GM13976 (cell line): ENCODE results near the gene EVL.

Experiments
- DNase-seq: peaks from one replicate; pipeline ENCODE4 v3.0.0; 2012; ENCODE audit warnings: low spot score
- CTCF ChIP-seq: IDR thresholded peaks from 2 replicates; pipeline ENCODE4 v1.5.1; 2012; ENCODE audit warnings: borderline replicate concordance, mild to moderate bottlenecking; ENCODE audit not compliant: insufficient read depth; ENCODE audit errors: extremely low read depth, missing control alignments, control extremely low read depth
- in situ Hi-C: fragments of 300-500 bp; cut with MboI; formaldehyde crosslinking; loops from one replicate; pipeline ENCODE4 v1.12.0; 2022; ENCODE audit warnings: low sequenced_read_pairs, mixed read lengths, inconsistent platforms; ENCODE audit not compliant: unreplicated experiment

The EVL gene

DNA sequence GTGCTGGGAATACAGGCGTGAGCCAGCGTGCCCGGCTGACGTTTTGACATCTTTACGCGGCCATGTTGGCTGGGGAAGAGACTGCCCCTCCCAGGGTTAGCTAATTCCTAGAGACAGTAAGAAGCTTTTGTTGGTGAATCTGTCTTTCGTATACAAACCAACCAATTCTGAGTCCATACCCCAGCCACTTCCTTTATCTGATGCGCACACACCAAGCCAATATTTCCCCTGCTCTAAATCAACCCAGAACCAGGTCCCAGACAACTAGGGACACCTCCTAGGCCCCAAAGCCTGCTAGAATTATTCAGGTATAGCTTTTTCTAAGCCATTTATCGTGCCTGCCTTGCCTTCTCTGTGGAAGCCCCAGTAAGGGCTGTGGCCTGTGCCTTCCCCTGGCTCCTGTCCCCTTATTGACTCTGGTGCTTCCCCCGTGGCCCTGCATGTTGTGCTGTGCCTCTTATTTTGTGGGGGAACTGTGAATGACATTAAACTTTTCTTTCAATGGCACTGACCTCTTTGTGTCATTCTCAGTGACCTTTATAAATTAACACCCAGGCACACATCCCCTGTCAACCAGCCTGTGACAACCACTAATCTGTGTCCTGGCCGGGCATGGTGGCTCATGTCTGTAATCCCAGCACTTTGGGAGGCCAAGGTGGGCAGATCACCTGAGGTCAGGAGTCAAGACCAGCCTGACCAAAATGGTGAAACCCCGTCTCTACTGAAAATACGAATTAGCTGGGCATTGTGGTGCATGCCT lies 10.7 kb upstream of the EVL start:
- DNase-seq = no peak
- in situ Hi-C loops = no loop called here
- no peak for TF ChIP-seq CTCF

DNA sequence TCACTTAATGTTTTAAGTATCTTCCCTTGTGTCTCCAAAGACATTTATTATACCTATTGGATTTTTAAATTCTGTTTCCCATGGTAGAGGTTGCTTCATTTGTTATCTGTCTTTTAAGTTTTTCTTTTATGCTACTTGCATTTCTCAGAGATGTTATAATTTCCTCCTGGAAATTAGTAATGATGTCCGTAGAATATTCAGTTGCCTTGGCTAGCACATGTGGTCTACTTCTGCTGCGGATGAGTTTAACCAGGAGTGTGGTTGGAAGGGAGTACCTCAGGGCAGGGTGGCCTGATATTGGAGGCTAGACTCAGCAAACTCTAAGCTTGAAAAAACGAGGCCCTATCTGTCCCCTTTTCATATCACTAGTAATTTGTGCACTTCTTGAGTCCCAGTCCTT lies 8.8 kb upstream of the EVL start:
- no peak for DNase-seq
- in situ Hi-C loops = no loop called here
- no peak for TF ChIP-seq CTCF

DNA sequence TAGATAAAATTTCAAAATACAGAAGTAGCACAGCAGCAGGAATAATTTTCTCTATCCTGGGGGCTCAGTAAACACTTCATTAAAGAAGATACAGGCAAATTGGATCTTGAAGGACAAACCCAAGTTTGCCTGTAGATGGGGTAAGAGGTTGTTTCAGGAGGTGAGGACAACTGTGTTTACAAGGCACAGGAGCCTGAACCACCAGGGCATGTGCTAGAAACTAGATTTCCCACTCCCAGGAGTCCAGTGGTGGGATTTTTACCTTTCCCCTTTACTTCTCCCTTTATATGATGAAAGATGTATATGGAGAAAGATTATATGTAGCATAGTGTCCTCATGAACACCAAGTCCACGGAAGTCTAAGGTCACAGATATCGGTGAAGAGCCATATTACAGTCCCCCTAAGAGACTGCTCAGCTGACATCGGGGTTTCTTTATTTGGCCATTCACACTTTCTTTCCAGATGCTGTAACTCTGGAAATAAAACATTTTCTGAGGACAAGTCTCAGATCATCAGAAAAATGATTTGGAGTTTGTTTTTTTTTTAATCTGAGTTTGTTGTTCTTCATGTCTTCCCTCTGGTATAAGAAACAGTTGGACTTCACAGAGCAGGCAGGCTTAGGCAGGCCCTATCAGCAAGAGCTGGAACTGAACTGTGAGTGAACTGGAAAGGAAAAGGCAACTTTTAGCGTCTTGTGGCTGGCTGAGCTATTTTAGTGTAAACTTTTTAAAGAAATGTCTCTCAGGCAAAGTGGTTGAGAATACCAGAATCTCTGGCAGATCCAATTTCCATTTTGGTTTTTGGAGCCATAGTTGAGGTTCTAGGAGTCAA lies 8.0 kb upstream of the EVL start:
- in situ Hi-C loops = no loop called here
- DNase-seq = peak; percentile 74

DNA sequence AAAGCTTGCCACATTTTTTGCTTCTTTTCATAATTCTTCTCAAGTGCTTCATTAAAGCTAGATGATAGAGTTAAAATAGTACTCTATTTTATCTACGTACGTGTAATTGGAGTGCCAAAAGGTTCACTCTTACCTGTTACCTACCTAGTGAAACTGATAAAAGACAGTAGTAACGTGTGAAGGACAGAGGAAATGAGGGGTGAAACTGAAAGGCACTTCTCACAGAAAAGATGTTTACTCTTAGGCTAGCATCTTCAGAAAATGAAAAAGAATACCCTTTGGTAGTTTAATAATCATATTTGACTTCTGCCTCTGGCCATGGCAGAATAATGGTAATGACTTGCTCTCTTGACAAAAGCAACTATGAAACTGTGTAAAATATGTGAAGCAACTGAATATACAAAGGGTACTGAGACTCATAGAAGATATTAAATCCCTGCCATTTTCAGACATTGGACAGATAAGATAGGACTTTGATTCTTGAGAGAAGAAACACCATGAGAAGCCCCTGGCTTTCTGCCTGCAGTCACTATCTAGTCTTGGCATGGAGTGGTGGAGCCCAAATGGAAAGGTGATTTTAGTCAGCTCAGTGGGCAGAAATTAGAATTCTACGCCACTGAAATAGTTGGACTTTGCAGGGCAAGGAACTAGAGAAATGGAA lies 6.3 kb upstream of the EVL start:
- in situ Hi-C loops = no loop called here
- TF ChIP-seq CTCF = no peak
- peak; percentile 53 for DNase-seq

More for the DNA sequence above, 8.0 kb upstream of the EVL start:
- peak; percentile 37 for TF ChIP-seq CTCF

GRCh38 chr14:100059438-100059781 lies 5.8 kb upstream of the EVL start:
- TF ChIP-seq CTCF = no peak
- in situ Hi-C loops = no loop called here
- no peak for DNase-seq

DNA sequence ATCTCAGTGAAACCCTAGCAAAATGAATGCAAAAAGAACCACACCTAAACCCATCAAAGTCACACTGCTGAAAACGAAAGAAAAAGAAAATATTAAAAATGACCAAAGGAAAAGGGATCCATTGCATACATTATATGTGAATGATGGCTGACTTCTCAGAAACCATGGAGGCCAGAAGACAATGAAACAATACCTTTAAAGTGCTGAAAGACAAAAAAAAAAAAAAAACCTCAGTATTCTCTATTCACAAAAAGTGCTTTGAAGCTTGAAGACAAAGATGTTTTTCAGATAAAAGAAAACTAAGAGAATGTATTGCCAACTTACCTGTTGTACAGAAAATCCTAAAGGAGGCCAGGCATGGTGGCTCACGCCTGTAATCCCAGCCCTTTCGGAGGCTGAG lies 4.5 kb upstream of the EVL start:
- in situ Hi-C loops = no loop called here
- no peak for TF ChIP-seq CTCF
- DNase-seq = no peak
